DOHH2 (cell line): Measurements from ENCODE around the gene FADD.

Experiments
- EZH2phosphoT487 ChIP-seq: fragments of 200-600 bp; sonication (generic); IDR thresholded peaks from 2 replicates; pipeline ENCODE4 v1.6.1; 2017; ENCODE audit warnings: borderline replicate concordance, mild to moderate bottlenecking, antibody characterized with exemption, low read length, moderate library complexity, mixed read lengths
- TF ChIP-seq, protein P1 (sequence below): fragments of 200-600 bp; sonication (generic); IDR thresholded peaks from one replicate; pipeline ENCODE4 v1.5.1; 2014; ENCODE audit warnings: antibody characterized with exemption, mild to moderate bottlenecking, low read depth, low read length; ENCODE audit not compliant: poor library complexity, severe bottlenecking

DNA sequence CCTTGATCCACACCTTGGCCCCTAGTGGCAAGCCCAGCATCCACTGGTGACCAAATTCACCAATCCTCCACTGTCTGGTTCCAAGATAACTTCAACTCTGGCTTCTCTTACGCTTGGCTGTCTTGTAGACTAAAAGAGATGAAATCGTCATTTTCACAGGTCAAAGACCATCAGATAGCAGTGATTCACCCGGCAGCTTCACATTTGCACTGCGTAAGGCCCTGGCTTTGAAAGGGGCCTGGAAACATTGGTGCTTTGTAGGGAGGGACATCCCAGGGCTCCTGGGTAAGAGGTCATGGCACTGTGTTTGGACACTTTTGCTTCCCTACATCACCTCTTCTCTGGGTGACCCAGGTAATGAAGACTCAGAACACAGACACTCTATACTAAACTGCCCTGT, 30.1 kb upstream of the FADD start:
- TF ChIP-seq, protein P1, sequence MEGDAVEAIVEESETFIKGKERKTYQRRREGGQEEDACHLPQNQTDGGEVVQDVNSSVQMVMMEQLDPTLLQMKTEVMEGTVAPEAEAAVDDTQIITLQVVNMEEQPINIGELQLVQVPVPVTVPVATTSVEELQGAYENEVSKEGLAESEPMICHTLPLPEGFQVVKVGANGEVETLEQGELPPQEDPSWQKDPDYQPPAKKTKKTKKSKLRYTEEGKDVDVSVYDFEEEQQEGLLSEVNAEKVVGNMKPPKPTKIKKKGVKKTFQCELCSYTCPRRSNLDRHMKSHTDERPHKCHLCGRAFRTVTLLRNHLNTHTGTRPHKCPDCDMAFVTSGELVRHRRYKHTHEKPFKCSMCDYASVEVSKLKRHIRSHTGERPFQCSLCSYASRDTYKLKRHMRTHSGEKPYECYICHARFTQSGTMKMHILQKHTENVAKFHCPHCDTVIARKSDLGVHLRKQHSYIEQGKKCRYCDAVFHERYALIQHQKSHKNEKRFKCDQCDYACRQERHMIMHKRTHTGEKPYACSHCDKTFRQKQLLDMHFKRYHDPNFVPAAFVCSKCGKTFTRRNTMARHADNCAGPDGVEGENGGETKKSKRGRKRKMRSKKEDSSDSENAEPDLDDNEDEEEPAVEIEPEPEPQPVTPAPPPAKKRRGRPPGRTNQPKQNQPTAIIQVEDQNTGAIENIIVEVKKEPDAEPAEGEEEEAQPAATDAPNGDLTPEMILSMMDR = no peak
- TF ChIP-seq EZH2phosphoT487 = no peak
